Activated CD8-positive, alpha-beta memory T cell treated with anti-CD3 and anti-CD28 coated beads, Interleukin-2, amount 50 U/mL, for 48 hours (primary cell): ENCODE measurements around the gene GSS.

Source experiments
- DNase-seq: peaks from one replicate; pipeline ENCODE4 v3.0.0-alpha.2; 2020

Gene GSS

DNA sequence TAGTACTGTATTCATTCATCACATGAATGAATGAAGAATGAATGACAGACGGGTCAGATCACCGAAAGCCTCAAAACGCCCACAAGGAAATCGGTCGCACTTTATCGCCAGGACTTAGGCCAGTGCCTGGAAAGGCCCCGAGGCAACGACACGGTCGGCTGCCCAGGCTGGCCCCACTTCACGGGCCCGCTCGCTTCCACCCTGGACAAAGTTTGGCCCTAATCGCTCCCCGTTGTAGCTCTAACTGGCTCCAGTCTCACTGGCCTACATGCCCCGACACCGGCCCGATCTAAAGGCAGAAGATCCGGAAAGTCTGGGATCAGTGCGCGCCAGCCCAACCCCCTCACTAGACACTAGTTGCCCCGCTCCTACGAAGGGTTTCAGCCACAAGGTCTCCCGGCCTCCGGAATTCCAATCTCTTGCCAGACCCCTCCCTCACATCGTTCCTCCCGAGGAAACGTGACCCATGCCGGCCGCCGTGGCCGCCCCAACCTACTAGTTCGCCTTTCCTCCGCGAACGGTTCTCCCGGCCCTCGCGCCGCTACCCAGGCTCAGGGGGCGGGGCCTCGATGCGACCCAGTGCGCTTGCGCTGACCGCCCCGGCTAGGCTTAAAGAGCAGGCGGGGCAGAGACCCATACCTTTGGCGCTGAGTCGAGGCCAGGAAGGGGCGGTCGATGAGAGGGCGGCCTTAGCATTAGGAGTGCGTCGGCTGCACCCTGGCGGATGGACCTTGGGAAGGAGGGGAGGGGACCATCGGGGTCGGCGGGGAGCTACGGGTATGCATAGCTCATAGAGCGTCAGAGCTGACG, at the start of gene GSS, which contains the start of gene MYH7B:
GSS (minus strand) TSS at position 576 of the 810 bp plus-strand sequence. CDS start 3,954 bp downstream, outside the sequence.
MYH7B (plus strand) TSS at position 638 of the 810 bp plus-strand sequence. CDS start 22,138 bp downstream, outside the sequence.
- DNase-seq = peak; percentile 100

DNA sequence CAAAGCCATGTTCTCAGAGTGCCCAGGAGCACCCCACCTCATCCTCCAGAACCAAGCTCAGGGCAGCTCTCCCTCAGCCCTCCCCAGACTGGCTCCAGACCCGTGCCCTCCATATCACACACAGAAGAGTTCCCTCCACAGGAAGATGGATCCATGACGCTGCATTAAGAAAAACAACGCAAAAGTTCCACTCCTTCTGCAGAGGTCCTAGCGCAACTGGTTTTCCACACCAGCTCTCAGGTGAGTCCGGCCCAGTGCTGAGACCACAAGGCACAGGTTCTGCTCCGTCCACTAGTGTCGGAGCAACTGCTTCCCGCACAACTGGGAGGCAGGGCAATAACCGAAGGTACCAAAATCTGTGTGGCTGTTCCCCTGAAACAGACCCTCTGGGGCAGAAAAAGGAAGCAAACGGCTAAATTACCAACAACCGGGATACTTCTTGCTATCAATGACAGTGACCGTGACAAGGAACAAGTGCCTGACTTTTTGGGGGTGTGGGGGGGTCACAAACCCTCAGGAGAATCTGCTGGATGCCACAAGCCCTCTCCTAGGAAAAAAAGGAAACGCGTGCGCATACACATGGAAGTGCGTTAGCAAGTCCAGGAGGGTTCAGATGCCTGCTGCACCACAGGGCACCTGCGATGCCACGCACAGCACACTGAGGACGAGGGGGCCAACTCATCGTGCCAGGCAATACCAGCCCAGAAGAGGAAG, 49.3 kb upstream of the GSS start:
- no peak for DNase-seq

DNA sequence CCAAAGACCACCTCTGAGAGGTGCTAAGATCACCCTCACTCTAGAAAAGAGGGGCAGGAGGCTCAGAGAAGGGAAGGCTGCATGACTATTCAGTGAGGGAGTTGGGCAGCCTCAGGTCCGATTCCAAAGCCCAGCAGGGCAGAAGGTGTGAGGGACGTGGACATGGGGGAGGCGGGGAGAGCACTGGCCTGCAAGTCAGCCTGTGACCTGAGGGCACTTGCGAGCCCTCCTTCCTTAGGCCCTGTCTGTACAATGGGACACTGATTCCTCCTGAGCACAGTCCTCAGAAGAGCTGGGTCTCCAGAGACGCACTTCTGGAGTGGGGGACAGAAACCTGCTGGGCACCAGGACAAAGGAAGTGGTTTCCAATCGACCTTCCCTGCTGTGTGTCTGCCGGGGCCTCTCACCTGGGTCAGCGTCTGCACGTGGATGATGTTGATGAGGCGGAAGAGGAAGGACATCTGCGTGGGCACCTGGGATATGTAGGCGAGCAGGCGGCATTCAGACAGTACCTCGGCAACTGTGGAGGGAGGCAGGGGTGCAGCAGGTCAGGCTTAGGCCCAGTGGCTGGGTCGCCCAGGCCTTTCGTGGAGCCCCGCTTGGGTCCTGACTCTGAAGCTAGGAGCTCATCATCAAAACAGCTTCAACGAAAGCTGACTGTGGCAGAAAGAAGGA, 48.6 kb upstream of the GSS start:
- no peak for DNase-seq

DNA sequence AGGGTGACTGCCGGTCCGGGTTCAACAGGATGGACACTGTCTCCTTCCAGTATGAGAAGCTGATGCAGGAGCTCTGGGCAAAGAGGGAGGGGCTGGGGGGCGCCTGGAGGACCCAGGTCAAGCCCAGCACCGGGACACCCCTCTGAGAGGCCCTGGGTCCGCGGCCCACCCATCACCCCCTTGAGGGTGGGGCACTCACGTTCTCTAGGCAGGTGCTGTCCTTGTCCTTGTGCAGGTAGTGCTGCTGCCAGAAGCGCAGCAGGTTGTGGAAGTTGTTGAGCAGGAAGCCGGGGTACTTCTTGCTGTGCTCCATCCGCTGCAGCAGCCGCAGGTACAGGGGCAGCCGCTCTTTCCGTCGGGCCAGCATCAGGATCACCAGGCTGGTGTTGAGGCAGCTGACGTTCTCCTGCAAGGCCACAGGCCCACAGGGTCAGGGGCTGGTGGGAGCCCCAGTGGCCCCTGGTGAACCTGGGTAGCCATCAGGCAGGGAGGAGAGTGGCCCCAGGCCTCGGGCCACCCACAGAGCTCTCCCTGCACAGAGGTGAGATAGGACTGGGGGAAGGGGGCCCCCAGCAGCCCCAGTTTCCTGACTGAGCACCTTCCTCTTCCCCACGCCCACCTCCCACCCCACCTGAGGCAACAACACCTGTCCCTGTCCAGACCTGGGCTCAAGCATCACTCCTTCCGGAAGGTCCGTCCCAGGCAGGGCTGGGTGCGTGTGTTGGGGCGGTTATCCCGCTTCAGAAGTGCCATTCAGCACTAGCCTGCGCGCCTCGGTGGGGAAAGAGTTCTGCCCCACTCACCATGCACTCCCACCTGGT, 47.8 kb upstream of the GSS start:
- no peak for DNase-seq

DNA sequence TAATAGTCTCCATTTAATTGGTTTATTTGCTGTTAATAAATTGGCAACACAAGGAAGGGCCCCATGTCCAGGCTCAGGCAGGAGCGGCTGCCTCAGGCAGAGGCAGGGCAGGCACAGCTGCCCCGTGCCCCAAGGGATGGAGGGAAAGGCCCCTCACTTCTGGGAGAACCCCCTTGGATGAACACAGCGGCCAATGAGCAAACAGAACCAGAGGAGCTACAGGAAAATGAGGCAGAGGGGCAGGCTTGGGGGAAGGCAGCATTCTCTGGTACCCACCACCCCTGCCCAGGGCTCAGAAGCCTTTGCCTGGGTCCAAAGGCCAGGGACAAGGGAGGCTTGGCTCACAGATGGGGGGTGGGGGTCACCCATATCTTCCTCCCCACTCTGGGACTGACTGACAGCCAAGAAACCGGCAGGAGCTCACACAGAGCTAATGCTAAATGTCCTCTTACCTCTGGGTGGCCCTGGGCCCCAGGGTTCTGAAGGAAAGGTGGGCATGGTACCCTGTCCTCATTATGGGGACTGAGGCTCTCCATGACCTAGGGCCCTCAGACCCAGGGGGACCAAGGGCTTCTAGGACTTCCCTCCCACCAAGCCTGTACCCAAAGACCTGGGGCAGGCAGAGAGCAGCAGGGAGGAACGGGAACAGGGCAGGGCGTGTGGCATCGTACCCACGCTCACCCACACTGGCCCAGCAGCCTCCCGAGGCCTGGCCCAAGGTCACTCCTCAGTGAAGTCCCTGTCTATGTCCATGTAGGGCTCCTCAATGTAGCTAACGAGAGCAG, 47.0 kb upstream of the GSS start:
- no peak for DNase-seq

DNA sequence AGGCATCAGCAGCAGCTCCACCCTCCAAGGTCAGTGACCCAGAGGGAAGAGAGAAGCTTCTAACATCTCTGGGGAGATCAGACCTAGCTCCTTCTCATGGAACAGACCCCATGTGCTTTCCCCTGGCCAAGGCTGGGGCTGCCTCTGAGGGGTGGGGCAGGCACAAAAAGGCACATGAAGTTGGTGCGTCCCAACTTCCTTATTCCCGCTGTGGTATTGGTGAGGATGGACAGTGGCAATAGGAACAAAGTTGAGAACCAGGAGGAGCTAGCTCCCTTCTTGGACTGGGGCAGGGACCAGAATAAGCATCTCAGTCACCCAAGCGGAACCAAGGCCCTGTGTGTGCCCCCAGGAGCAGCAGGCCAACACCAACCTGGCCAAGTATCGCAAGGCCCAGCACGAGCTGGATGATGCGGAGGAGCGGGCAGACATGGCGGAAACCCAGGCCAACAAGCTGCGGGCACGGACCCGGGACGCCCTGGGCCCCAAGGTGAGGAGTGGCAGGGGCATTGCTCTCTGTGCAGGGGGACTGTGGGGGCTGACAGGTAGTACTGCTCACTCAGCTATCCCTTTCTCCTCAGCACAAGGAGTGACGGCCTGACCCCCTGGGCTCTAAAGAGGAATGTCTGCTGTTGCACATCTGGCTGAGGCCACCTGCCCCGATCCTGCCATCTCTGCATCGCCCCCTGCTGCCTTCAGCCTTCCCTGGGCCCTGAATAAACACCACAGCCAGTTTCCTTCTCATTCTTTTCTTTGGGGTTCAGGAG, 46.2 kb upstream of the GSS start:
- no peak for DNase-seq

DNA sequence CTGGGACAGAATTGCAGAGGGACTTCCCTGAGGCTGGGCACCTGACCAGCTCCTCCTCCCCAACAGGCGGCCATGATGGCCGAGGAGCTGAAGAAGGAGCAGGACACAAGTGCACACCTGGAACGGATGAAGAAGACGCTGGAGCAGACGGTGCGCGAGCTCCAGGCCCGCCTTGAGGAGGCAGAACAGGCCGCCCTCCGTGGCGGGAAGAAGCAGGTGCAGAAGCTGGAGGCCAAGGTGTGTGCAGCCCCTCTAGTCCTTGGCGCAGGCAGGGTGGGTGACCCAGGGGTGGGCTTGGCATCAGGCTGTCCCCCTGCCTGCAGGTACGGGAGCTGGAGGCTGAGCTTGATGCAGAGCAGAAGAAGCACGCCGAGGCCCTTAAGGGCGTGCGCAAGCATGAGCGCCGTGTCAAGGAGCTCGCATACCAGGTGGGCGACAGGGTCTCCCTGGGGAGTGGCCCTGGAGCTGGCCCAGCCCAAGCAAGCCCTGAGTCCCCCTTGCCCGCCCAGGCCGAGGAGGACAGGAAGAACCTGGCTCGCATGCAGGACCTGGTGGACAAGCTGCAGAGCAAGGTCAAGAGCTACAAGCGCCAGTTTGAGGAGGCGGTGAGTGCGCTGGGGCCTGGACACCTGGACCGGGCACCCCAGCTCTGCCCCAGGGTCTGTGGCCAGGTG, 45.5 kb upstream of the GSS start:
- DNase-seq = no peak

DNA sequence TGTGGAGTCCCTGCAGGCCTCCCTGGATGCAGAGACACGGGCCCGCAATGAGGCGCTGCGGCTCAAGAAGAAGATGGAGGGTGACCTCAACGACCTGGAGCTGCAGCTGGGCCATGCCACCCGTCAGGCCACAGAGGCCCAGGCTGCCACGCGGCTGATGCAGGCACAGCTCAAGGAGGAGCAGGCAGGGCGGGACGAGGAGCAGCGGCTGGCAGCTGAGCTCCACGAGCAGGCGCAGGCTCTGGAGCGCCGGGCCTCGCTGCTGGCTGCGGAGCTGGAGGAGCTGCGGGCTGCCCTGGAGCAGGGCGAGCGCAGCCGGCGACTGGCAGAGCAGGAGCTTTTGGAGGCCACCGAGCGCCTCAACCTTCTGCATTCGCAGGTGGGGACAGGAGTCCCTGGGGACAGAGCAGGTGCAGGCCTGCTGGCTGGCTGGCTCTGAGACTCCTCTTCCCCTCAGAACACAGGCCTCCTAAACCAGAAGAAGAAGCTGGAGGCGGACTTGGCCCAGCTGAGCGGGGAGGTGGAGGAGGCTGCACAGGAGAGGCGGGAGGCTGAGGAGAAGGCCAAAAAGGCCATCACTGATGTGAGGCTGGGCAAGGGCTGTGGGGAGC, 44.8 kb upstream of the GSS start:
- DNase-seq = no peak

DNA sequence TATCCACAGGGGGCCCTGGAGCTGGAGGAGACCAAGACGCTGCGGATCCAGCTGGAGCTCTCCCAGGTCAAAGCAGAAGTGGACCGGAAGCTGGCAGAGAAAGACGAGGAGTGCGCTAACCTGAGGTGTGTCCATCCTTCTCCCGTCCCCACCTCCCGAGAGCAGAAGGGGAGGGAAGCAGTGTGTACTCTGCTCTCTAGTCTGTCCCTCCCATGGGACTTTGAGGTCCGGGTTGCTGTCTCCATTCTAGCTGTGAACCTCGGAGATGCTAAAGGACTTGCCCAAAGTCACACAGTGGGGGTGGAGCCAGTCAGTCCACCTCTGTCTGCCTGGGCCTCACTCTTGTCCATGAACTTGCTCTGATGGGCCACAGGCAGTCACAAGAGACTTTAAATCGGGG, 44.2 kb upstream of the GSS start:
- no peak for DNase-seq

DNA sequence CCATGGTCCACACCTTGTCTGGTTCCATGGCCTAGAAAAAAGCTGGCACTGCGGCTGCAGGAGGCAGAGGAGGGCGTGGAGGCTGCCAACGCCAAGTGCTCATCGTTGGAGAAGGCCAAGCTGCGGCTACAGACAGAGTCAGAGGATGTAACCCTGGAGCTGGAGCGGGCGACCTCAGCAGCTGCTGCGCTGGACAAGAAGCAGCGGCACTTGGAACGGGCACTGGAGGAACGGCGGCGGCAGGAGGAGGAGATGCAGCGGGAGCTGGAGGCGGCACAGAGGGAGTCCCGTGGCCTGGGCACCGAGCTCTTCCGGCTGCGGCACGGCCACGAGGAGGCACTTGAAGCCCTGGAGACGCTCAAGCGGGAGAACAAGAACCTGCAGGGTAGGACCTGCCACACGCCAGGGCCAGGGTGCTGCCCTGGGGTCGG, 43.4 kb upstream of the GSS start:
- DNase-seq = no peak

DNA sequence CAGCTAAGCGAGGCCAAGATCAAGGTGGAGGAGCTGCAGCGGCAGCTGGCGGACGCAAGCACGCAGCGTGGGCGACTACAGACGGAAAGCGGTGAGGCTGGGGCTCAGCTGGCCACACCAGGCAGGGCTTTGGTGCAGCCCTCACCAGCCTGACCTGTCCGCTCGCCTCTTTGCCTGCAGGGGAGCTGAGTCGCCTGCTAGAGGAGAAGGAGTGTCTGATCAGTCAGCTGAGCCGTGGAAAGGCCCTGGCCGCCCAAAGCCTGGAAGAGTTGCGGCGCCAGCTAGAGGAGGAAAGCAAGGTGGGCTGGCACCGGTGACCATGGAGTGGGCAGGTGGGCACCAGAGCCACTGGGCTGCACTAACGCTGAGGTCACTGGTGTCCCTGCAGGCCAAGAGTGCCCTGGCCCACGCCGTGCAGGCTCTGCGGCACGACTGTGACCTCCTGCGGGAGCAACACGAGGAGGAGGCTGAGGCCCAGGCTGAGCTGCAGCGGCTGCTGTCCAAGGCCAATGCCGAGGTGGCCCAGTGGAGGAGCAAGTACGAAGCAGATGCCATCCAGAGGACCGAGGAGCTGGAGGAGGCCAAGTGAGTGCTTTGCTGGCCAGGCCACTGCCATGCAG, 42.8 kb upstream of the GSS start:
- DNase-seq = no peak

DNA sequence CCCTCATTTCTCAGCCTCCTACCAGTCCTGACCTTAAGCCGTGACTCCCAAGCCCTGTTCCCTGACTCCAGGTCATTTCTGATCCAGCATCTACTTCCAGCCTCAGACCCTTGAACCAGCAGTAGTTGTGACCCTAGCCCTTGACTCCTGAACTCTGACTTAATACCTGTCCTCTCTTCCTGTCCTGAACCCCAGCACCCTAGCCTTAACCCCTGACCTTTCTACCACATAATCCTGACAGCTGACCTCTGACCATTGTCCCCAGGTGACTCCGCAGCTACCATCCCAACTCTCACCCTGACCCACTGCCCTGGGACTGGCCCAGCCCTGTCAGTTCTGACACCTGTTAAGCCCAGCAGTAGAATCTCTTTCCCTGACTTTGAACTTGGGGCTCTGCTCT, 42.2 kb upstream of the GSS start:
- DNase-seq = no peak

DNA sequence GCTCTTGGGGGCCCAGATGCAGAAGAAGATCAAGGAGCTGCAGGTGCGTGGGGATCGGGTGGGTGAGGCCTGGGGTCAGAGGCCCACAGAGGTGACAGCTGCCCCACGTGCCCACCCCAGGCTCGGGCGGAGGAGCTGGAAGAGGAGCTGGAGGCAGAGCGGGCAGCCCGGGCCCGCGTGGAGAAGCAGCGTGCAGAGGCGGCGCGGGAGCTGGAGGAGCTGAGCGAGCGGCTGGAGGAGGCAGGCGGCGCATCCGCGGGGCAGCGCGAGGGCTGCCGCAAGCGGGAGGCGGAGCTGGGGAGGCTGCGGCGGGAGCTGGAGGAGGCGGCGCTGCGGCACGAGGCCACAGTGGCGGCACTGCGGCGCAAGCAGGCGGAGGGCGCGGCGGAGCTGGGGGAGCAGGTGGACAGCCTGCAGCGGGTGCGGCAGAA, 41.5 kb upstream of the GSS start:
- DNase-seq = no peak

DNA sequence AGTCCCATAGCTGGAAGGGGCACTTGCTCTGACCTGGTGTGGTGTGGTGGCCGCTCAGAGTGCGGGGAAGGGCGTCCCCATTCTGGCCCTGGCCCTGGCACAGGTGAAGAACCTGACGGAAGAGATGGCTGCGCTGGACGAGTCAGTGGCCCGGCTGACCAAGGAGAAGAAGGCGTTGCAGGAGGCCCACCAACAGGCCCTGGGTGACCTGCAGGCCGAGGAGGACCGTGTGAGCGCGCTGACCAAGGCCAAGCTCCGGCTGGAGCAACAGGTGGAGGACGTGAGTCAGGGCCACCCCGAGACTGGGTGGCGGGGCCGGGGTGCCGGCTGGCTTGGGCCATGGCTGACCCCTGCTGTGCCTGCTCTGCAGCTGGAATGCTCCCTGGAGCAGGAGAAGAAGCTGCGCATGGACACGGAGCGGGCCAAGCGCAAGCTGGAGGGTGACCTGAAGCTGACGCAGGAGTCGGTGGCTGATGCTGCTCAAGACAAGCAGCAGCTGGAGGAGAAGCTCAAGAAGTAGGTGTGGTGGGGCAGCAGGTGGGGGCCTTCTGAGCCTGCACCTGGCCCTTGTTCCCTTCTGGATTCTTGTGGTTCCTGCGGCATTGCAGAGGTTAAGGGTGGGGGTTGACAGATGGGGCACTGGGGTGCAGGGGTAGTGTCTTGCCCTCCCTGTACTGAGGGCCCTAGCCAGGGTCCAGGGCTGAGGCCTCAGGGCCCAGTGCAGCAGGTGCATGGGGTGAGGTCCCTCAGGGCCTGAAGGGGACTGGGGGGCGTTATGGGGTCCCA, 40.8 kb upstream of the GSS start:
- DNase-seq = no peak

DNA sequence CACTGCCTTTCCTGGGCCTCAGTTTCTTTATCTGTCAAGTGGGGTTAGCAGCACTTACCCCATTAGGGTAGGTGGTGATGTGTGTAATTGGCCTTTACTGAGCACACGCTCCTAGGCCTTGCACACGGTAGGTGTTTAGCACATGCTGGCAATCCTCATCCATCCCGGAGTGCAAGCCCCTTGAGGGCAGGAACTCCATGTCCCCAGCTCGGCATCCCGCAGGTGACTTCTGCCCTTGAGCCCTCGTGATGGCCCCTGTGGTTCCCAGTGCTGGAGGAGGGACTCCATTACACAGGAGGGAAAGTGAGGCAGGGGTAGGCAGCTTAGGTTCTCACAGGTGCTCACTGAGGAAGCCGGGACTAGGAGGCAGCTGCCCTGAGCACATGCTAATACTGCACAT, 40.1 kb upstream of the GSS start:
- no peak for DNase-seq

DNA sequence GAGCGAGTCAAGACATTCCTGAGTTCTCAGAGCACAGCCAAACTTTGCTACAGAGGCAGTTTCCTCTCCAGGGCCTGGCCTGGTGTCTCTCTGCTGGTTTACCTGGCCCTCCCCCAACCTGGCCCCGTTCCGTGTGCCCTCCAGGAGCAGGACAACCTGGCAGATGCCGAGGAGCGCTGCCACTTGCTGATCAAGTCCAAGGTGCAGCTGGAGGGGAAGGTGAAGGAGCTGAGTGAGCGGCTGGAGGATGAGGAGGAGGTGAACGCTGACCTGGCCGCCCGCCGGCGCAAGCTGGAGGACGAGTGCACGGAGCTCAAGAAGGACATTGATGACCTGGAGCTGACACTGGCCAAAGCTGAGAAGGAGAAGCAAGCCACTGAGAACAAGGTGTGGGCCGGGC, 39.6 kb upstream of the GSS start:
- no peak for DNase-seq

DNA sequence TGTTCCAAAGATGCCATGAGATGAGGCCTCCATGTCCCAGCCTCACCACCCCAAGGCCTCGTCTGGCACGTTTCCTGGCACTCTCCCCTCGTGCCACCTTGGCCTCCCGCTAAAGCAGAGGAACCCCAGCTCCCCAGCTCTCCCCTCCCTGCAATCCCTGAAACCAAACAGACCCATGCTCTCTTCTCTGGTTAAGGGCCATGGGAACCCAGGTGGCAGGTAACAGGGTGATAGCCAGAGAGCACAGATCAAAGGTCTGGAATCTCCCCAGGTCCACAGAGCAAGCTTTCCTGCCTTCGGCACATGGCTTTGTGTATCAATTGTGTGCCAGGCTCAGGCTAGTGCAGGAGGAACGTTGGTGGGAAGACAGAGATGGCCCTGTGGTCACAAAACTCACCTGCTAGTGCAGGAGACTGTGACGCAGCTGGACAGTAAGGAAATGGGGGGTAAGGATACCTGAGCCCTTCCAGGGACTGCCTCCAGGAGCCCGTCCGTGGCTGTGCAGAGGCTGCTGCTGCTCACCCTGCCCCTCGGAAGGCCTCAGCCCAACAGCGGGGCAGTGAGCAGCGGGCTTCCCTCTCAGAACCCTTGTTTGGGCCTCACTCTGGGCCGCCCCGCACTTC, 39.0 kb upstream of the GSS start:
- DNase-seq = no peak

DNA sequence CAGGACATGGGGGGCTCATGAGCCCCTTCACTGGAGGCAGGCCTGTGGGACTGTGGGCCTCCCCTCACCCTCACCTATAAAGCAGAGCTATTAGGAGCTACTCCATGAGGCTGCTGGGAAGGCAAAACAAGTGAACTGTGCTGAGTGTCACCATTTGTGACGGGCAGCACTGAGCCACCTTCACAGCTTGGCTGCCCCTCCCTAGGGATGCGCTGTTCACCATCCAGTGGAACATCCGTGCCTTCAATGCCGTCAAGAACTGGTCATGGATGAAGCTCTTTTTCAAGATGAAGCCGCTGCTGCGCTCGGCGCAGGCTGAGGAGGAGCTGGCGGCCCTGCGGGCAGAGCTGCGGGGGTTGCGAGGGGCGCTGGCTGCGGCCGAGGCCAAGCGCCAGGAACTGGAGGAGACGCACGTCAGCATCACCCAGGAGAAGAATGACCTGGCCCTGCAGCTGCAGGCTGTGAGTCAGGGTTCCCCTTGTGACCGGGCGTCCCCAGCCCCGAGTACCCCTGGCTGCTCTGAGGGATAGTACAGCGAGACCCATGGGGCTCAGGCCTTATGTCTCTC, 38.4 kb upstream of the GSS start:
- DNase-seq = no peak
